Cerebellar nuclear complex (tissue), 1 donor: ENCODE results near the gene TRIM7.
"Not testable (repeated sequence)": the region's sequence is repeated elsewhere in the genome, so short reads cannot be mapped to it uniquely, and the experiment has no call there.

Source experiments
- DNase-seq, 2 experiments: peaks; one replicate each; lab custom pipeline; 2025; lab: John Stamatoyannopoulos, UW

Gene TRIM7

DNA sequence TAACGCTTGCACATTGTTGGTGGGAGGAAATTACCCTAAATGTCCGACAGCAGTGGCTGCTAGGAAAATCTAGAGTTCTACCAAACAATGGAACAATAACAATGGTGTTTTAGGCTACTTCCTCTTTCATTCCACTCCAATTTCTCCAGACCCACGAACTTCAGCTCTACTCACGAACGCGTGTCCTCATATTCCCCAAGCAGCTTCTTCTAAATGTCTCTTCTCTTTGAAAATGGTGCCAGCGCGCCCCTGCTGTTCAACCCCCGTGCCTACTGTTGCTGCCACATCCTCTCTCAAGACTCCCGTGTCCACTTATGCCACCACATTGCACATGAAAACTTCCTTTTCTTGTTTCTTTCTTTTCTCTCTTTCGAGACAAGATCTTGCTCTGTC lies 32.0 kb downstream of the TRIM7 start:
- DNase-seq: no peak

GRCh38 chr5:181171782-181172181 lies 33.2 kb downstream of the TRIM7 start:
- no peak for DNase-seq

DNA sequence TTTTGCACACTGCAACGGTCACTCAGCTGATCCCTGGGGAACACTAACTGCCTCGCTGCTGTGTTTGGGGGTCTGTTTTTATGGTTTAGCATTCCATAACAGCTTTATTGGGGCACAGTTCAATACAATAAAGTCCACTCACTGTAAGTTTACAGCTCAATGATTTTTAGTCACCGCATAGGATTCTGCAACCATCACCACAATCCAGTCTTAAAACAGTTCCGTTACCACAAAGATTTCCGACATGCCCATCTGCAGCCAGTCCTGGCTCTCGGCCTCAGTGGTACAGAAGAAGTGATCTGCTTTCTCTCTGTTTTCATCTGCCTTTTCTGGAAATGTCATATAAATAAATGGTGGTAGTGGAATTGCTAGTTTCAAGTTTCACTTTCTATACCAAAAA lies 34.0 kb downstream of the TRIM7 start:
- no peak for DNase-seq

- no peak for DNase-seq
These were observed 34.7 kb downstream of the TRIM7 start for GRCh38 chr5:181170237-181170825.

- DNase-seq: not testable (repeated sequence)
These were observed 35.3 kb downstream of the TRIM7 start for GRCh38 chr5:181169459-181170236.

- DNase-seq: no peak
These were observed 36.3 kb downstream of the TRIM7 start for GRCh38 chr5:181168595-181169118.

- DNase-seq: no peak
These were observed 37.0 kb downstream of the TRIM7 start for GRCh38 chr5:181167814-181168488.

DNA sequence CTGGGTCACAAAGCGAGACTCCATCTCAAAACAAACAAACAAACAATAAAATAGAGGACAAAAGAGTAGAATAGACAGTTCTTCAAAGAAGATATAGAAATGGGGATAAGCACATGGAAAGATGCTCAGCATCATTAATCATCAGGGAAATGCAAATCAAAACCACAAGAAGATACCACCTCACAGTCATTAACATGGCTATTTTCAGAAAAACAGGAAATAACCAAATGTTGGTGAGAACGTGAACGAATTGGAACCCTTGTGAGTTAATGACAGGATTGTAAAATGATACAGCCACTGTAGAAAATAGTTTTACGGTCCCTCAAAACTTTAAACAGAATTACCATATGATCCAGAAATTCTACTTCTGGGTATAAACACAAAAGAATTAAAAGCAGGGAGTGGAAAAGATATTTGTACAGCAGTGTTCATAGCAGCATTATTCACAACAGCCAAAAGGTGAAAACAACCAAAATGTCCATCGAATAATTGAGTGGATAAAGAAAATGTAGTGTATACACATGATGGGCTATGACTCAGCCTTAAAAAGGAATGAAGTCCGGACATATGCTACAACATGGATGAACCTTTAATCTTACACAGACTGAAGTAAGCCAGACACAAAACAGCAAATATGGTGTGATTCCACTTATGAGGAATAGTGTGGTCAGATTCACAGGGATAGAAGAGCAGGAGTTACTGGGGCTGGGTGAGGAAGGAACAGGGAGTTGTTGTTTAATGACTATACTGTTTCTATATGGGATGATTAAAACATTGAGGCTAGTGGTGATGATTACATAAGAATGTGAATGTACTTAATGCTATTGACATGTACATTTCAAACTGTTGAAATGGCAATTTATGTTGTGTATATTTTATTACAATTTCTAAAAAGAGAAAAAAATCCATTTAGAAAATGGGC lies 37.9 kb downstream of the TRIM7 start:
- no peak for DNase-seq

- DNase-seq: no peak
These were observed 40.7 kb downstream of the TRIM7 start for GRCh38 chr5:181164076-181164952.

- no peak for DNase-seq
These were observed 41.4 kb downstream of the TRIM7 start for GRCh38 chr5:181163487-181164075.

DNA sequence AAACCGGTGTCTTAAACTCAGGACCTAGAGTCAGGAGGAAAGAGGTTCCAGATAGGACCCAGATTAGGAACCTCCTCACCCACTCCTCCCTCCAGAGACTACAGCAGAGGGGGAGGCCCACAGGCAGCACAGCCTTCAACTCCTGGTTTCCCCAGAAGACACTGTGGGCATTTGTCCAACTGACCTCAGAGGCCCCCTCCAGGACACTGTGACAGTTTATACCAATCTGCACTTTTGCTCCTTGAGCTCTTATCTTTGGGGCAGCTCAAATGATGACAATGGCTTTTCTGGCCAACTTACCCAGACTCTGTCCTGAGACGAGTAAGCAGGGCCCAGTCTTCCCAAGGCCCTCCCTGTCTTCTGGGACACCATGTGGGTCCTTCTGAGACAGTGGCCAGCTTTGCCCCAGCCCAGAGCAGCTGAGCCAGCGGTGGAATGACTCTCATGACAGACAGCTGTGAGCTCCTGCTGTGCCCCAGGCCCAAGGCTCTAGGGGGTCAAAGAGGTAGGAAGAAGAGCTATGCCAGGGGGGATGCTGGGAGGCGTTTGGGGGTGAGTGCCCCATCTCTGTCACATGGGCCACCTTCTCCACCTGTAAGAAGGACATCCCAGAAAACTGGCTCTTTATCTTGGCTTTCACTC lies 43.3 kb downstream of the TRIM7 start:
- no peak for DNase-seq

- DNase-seq: peak; percentile 24 to 52
These were observed 44.1 kb downstream of the TRIM7 start for GRCh38 chr5:181160755-181161533.

DNA sequence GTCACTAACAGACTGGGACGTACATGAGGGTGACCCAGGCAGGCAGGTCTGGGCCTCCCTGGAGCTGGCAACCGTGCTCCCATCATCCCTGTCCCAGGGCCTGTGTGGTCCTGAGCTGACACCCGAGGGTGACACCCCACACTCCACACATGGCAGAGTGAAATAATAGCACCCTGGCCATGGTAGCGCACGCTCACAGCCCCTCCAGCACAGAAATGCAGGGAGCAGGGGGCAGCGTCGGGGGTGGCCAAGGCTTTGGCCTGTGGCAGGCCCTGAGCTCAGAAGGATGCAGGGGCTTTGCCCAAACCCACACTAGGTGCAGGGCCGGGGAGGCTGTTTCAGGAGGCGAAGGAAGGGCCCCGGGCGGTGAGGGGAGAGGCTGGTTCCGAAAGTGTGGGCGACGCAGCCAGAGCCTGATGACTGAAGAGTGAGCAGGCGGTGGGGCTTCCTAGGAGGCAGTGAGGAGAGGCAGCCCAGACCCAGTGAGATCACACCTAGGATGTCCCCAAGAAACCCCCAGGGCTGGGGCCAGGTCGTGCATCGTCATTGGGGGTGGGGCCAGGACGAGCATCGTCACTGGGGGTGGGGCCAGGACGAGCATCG lies 44.7 kb downstream of the TRIM7 start:
- DNase-seq: peak; percentile 33 to 53

GRCh38 chr5:181159286-181160151 lies 45.5 kb downstream of the TRIM7 start:
- DNase-seq: peak in 1 of 2 experiments; percentile 63

- no peak for DNase-seq
These were observed 46.1 kb downstream of the TRIM7 start for GRCh38 chr5:181158869-181159268.

DNA sequence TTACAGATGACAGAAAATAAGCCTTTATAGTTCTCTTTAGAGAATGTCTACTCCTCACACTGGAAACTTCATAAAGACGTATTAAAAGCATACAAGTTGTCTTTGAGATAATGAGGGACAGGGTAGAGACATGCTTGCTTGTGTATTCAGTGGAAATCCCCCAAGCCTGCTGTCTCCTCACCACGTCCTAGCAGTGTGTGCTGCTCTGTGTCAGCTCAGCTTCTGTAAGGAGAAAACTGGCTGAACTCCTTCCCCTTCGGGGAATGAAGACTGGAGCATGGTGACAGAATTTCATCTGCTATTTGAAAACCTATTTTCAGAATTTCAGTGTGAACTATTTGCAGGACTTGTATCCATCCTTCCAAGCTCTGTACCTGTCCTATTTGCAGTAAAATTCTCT lies 48.2 kb downstream of the TRIM7 start:
- DNase-seq: no peak

DNA sequence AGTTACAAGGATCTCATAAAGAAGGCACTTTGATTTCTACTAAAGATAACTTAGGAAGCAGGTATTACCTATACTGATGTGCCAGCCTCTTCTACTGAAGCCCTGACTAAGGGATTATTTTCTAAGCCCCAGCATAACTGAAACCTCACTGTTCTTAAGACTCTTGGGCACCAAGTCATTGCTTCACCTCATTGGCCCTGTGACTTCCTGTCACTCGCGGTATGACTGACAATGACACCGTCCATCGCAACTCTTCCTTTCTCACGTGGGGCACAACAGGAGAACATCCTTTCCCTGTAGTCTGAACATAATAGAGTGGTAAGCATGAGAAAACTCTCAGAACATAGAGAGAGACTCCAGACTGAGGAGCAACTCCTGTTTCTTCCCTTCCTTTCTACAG lies 51.2 kb downstream of the TRIM7 start:
- DNase-seq: no peak

DNA sequence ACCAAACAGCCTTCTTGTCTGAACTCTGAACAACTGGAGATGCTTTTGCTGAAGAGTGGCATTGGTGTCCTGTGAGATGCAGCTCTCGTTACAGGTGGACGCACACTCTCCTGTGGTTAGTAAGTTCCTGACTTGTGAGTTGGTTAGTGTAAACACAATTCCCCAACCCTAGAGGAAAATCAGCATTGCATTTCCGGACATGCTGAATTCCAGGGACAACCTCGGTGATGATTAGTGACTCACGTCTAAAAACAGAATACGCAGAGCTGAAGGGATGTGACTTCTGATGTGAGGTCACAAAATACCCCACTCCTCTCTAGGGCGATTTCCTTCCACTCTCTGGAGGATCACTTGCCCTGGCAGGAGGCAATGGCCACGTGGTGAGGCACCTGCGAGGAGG lies 52.6 kb downstream of the TRIM7 start:
- DNase-seq: no peak
